K562 (cell line): ENCODE data around the gene PACSIN2. TPM values are rescaled to one million over a fixed set of nuclear protein-coding genes. Genes with fewer than 3 reads are reported as not detected.

ENCODE experiments used
- ATF7 ChIP-seq: fragments of 450-650 bp; IDR thresholded peaks from 2 replicates; pipeline ENCODE4 v1.7.1; 2014; ENCODE audit warnings: mild to moderate bottlenecking, moderate library complexity
- DACH1 ChIP-seq: fragments of 450-650 bp; IDR thresholded peaks from 2 replicates; pipeline ENCODE4 v1.6.1; 2018; ENCODE audit not compliant: partially characterized antibody
- ETV5 ChIP-seq: sonication (generic); formaldehyde crosslinking; IDR thresholded peaks from 2 replicates; pipeline ENCODE4 v1.4.0; 2020; ENCODE audit warnings: low read depth, mild to moderate bottlenecking, missing genetic modification reagents
- GATAD2A ChIP-seq: fragments of 450-650 bp; IDR thresholded peaks from 2 replicates; pipeline ENCODE4 v1.6.1; 2017
- HDAC3 ChIP-seq: fragments of 450-650 bp; IDR thresholded peaks from 2 replicates; pipeline ENCODE4 v1.6.1; 2018; ENCODE audit warnings: borderline replicate concordance, mild to moderate bottlenecking, moderate library complexity; ENCODE audit not compliant: partially characterized antibody
- MBD1 ChIP-seq: fragments of 250-450 bp; sonication (Bioruptor Pico); IDR thresholded peaks from 2 replicates; pipeline ENCODE4 v1.8.0; 2022; ENCODE audit warnings: inconsistent platforms
- MBD2 ChIP-seq: sonication (generic); IDR thresholded peaks from 2 replicates; pipeline ENCODE4 v1.6.1; 2016; ENCODE audit warnings: low read depth, borderline replicate concordance
- MTA3 ChIP-seq: fragments of 450-650 bp; formaldehyde crosslinking; IDR thresholded peaks from 2 replicates; pipeline ENCODE4 v1.6.1; 2017; ENCODE audit warnings: mild to moderate bottlenecking, borderline replicate concordance
- POLR2A ChIP-seq: fragments of 450-650 bp; conservative IDR thresholded peaks from 2 replicates; pipeline ENCODE4 v1.6.1; 2016
- POLR2B ChIP-seq: fragments of 450-650 bp; IDR thresholded peaks from 2 replicates; pipeline ENCODE4 v1.6.1; 2018; ENCODE audit warnings: low read depth; ENCODE audit not compliant: partially characterized antibody
- POLR2G ChIP-seq: fragments of 200-400 bp; formaldehyde crosslinking; IDR thresholded peaks from 2 replicates; pipeline ENCODE4 v1.6.1; 2017; ENCODE audit warnings: low read depth, mild to moderate bottlenecking, antibody characterized with exemption, low read length, moderate library complexity
- POLR2H ChIP-seq: IDR thresholded peaks from 2 replicates; pipeline ENCODE4 v1.6.1; 2016; ENCODE audit warnings: missing genetic modification characterization, low read depth, mild to moderate bottlenecking, control low read depth, missing compliant biosample characterization, moderate library complexity
- RAD21 ChIP-seq, 2 experiments: fragments of 250-450 bp in 1 of 2; fragments of 450-650 bp in 1 of 2; sonication (Bioruptor Pico) in 1 of 2; formaldehyde crosslinking in 1 of 2; IDR thresholded peaks in 1 of 2; conservative IDR thresholded peaks in 1 of 2; 2 replicates each; pipeline versions ENCODE4 v1.4.0 to v1.8.0; 2020 to 2022; ENCODE audit warnings: mild to moderate bottlenecking in 2 of 2, moderate library complexity in 1 of 2
- SMARCE1 ChIP-seq: fragments of 450-650 bp; IDR thresholded peaks from 2 replicates; pipeline ENCODE4 v1.7.1; 2016; ENCODE audit warnings: mild to moderate bottlenecking
- SRSF7 ChIP-seq: fragments of 200-400 bp; formaldehyde crosslinking; optimal IDR thresholded peaks from 2 replicates; pipeline ENCODE3; 2017; ENCODE audit warnings: mild to moderate bottlenecking, low read depth, low read length
- TOE1 ChIP-seq, 2 experiments: fragments of 450-650 bp in 1 of 2; sonication (generic) in 1 of 2; formaldehyde crosslinking in 1 of 2; IDR thresholded peaks; 2 replicates each; pipeline versions ENCODE4 v1.7.1 to v1.8.0; 2016 to 2022; ENCODE audit warnings: borderline replicate concordance in 2 of 2, mild to moderate bottlenecking in 2 of 2, antibody characterized with exemption in 1 of 2, inconsistent platforms in 1 of 2, low read depth in 1 of 2, missing genetic modification reagents in 1 of 2, moderate library complexity in 1 of 2
- USF2 ChIP-seq: sonication (generic); formaldehyde crosslinking; IDR thresholded peaks from 2 replicates; pipeline ENCODE4 v1.5.0; 2020; ENCODE audit warnings: missing genetic modification reagents
- YY1 ChIP-seq, 3 experiments: IDR thresholded peaks; 2 replicates each; pipeline ENCODE4 v1.6.1; 2011; ENCODE audit warnings: low read length in 2 of 3, mild to moderate bottlenecking in 2 of 3, moderate library complexity in 2 of 3, borderline replicate concordance in 1 of 3, control low read depth in 1 of 3, low read depth in 1 of 3; ENCODE audit not compliant: insufficient read depth in 3 of 3, insufficient replicate concordance in 2 of 3, control insufficient read depth in 1 of 3, insufficient read length in 1 of 3; ENCODE audit errors: extremely low read depth in 1 of 3
- ZBTB49 ChIP-seq: sonication (generic); formaldehyde crosslinking; IDR thresholded peaks from 2 replicates; pipeline ENCODE4 v1.8.0; 2022; ENCODE audit warnings: missing genetic modification reagents, mild to moderate bottlenecking, borderline replicate concordance
- ZEB2 ChIP-seq: fragments of 450-650 bp; IDR thresholded peaks from 2 replicates; pipeline ENCODE4 v1.6.1; 2016
- ZNF24 ChIP-seq: fragments of 450-650 bp; IDR thresholded peaks from 2 replicates; pipeline ENCODE4 v1.6.1; 2016
- ZNF384 ChIP-seq: IDR thresholded peaks from 2 replicates; pipeline ENCODE4 v1.6.1; 2012; ENCODE audit warnings: low read depth, low read length, improper control_type of control experiment
- polyA plus RNA-seq, 8 experiments: library from polyadenylated mRNA; depleted of rRNA in 4 of 8; stranded (reverse) in 5 of 8; unstranded in 3 of 8; fragments of >200 nt; fragmentation: Nextera tagmentation in 2 of 8; fragmentation: Illumina TruSeq in 1 of 8; extraction: Ambion mirVana in 2 of 8; extraction: Trizol in 1 of 8; gene quantifications; 2 replicates each; pipeline versions ENCODE4 v1.2.1 to v1.2.3, GENCODE V29; 2011 to 2014; ENCODE audit warnings: inconsistent platforms in 1 of 8, missing spikeins in 1 of 8
- total RNA-seq, 7 experiments: library from RNA; depleted of rRNA in 6 of 7; stranded (reverse); fragments of >200 nt in 6 of 7; fragmentation: Illumina TruSeq in 2 of 7; extraction: Trizol in 2 of 7; gene quantifications; 2 replicates each; pipeline versions ENCODE4 v1.2.1 to v1.2.3, GENCODE V29; 2011 to 2021; ENCODE audit warnings: low replicate concordance in 1 of 7

PACSIN2 gene
- total and polyA plus RNA-seq, 9 of the 15 experiments (the other 6 are each of a cell fraction or from before 2014, with no cell fraction given): 0.45 to 45.1 (median 23.9) TPM

- TF ChIP-seq USF2 (CRISPR knock-in tag): no peak
- no peak for TF ChIP-seq MBD2
- peak in 1 of 3 experiments; percentile 56 for TF ChIP-seq YY1 (IDR thresholded peaks at IDR 0.05; ENCODE audit: borderline replicate concordance in 1 of 3, control insufficient read depth in 1 of 3, extremely low read depth in 1 of 3, insufficient read depth in 3 of 3, insufficient read length in 1 of 3, insufficient replicate concordance in 2 of 3, low read depth in 1 of 3, low read length in 2 of 3)
- peak; percentile 65; the same call in 1 of the 2 replicates for TF ChIP-seq SMARCE1
- TF ChIP-seq ZBTB49: no peak
- TF ChIP-seq POLR2H (tag): peak; percentile 73
- TF ChIP-seq POLR2G: peak; percentile 37; the same call in 1 of the 2 replicates
- TF ChIP-seq SRSF7: no peak
- TF ChIP-seq RAD21 (CRISPR knock-in tag; conservative IDR thresholded peaks at IDR 0.05 in 1 of 2, IDR thresholded peaks at IDR 0.05 in 1 of 2): peak in 1 of 2 experiments; percentile 11; a peak in 1 of 4 replicates
- TF ChIP-seq TOE1 (IDR thresholded peaks at IDR 0.05; ENCODE audit: borderline replicate concordance): peak; percentile 68
- TF ChIP-seq TOE1 (CRISPR knock-in tag; IDR thresholded peaks at IDR 0.05; ENCODE audit: borderline replicate concordance, low read depth): no peak
- 0 out of 2 replicates have a peak, but pooled peaks have one; percentile 37 for TF ChIP-seq ZNF24
- peak; percentile 87 for TF ChIP-seq ATF7
- TF ChIP-seq ZEB2: peak; percentile 73; the same call in 1 of the 2 replicates
- peak; percentile 52 for TF ChIP-seq DACH1
- peak; percentile 96 for TF ChIP-seq ETV5 (CRISPR knock-in tag)
- TF ChIP-seq MTA3: 0 out of 2 replicates have a peak, but pooled peaks have one; percentile 40
- peak; percentile 15 for TF ChIP-seq HDAC3
- TF ChIP-seq GATAD2A: peak; percentile 47; the same call in 1 of the 2 replicates
- no peak for TF ChIP-seq MBD1 (CRISPR knock-in tag)
- no peak for TF ChIP-seq ZNF384
- peak; percentile 61 for TF ChIP-seq POLR2B
- TF ChIP-seq POLR2A: peak; percentile 68
Measured at GRCh38 chr22:42959576-42960509, 55.1 kb downstream of the PACSIN2 start (continued).
